Parathyroid adenoma (tissue), 2 donors: ENCODE data around the gene CRISP3.

Experiments
- H2AFZ ChIP-seq: fragments of 300-600 bp; sonication (generic); one replicate; pipeline ENCODE4 v1.7.0; 2017; ENCODE audit warnings: antibody characterized with exemption, mild to moderate bottlenecking
- H3K27ac ChIP-seq: fragments of 300-600 bp; sonication (generic); one replicate; pipeline ENCODE4 v1.7.0; 2017
- H3K27me3 ChIP-seq: fragments of 300-600 bp; sonication (generic); one replicate; pipeline ENCODE4 v1.7.0; 2017; ENCODE audit warnings: low read length; ENCODE audit not compliant: control insufficient read depth, insufficient read depth
- H3K36me3 ChIP-seq: fragments of 300-600 bp; sonication (generic); one replicate; pipeline ENCODE4 v1.7.0; 2017; ENCODE audit warnings: low read length; ENCODE audit not compliant: control insufficient read depth, insufficient read depth
- H3K4me1 ChIP-seq: fragments of 300-600 bp; sonication (generic); one replicate; pipeline ENCODE4 v1.7.0; 2017; ENCODE audit warnings: control low read depth
- H3K4me2 ChIP-seq: fragments of 300-600 bp; sonication (generic); one replicate; pipeline ENCODE4 v1.7.0; 2017; ENCODE audit warnings: low read length
- H3K4me3 ChIP-seq: fragments of 300-600 bp; sonication (generic); one replicate; pipeline ENCODE4 v1.7.0; 2017; ENCODE audit warnings: low read depth, low read length
- H3K79me2 ChIP-seq: fragments of 300-600 bp; sonication (generic); one replicate; pipeline ENCODE4 v1.7.0; 2017; ENCODE audit warnings: control low read depth
- H3K9ac ChIP-seq: fragments of 300-600 bp; sonication (generic); one replicate; pipeline ENCODE4 v1.7.0; 2017; ENCODE audit warnings: mild to moderate bottlenecking
- H3K9me3 ChIP-seq: fragments of 300-600 bp; sonication (generic); one replicate; pipeline ENCODE4 v1.7.0; 2017; ENCODE audit warnings: low read length; ENCODE audit not compliant: control insufficient read depth
- CTCF ChIP-seq: fragments of 300-600 bp; sonication (generic); IDR thresholded peaks from one replicate; pipeline ENCODE4 v1.7.0; 2017; ENCODE audit warnings: antibody characterized with exemption, mild to moderate bottlenecking
- donor health status: primary hyperparathyroidism.

Gene CRISP3

GRCh38 chr6:49782293-49782692 is 38.1 kb upstream of the CRISP3 start:
- no peaks in the 10 kb centered on the region for H3K36me3 ChIP-seq
- no peak overlapping the region for H3K27ac ChIP-seq
- TF ChIP-seq CTCF: no peak
- no peak overlapping the region for H3K4me2 ChIP-seq
- no peaks in the 10 kb centered on the region for H3K9me3 ChIP-seq
- no peak overlapping the region for H3K4me3 ChIP-seq
- H3K9ac ChIP-seq: no peak overlapping the region
- H2AFZ ChIP-seq: no peak overlapping the region
- H3K27me3 ChIP-seq: no peaks in the 10 kb centered on the region
- no peaks in the 10 kb centered on the region for H3K4me1 ChIP-seq
- H3K79me2 ChIP-seq: no peaks in the 10 kb centered on the region

- Histone ChIP-seq H3K4me1 (no peaks in the 10 kb centered on the region), H3K9ac (no peak overlapping the region), H3K9me3 (no peaks in the 10 kb centered on the region), H3K36me3 (no peaks in the 10 kb centered on the region), H3K4me2 (no peak overlapping the region), H3K27ac (no peak overlapping the region), H3K27me3 (no peaks in the 10 kb centered on the region), H3K4me3 (no peak overlapping the region), H3K79me2 (no peaks in the 10 kb centered on the region), H2AFZ (no peak overlapping the region)
- TF ChIP-seq CTCF: no peak
These were observed 32.3 kb upstream of the CRISP3 start for GRCh38 chr6:49776444-49776843.

GRCh38 chr6:49775043-49775442 is 30.9 kb upstream of the CRISP3 start:
- Histone ChIP-seq H3K4me3 (no peak overlapping the region), H3K27ac (no peak overlapping the region), H2AFZ (no peak overlapping the region), H3K27me3 (no peaks in the 10 kb centered on the region), H3K4me2 (no peak overlapping the region), H3K4me1 (no peaks in the 10 kb centered on the region), H3K9ac (no peak overlapping the region), H3K36me3 (no peaks in the 10 kb centered on the region), H3K79me2 (no peaks in the 10 kb centered on the region), H3K9me3 (no peaks in the 10 kb centered on the region)
- TF ChIP-seq CTCF: no peak

GRCh38 chr6:49772285-49772684 is 28.1 kb upstream of the CRISP3 start:
- Histone ChIP-seq H3K27ac (no peak overlapping the region), H3K4me2 (no peak overlapping the region), H3K79me2 (no peaks in the 10 kb centered on the region), H3K9me3 (no peaks in the 10 kb centered on the region), H3K9ac (no peak overlapping the region), H3K4me1 (no peaks in the 10 kb centered on the region), H2AFZ (no peak overlapping the region), H3K27me3 (no peaks in the 10 kb centered on the region), H3K36me3 (no peaks in the 10 kb centered on the region), H3K4me3 (no peak overlapping the region)
- TF ChIP-seq CTCF: no peak

GRCh38 chr6:49766762-49767161 is 22.6 kb upstream of the CRISP3 start:
- Histone ChIP-seq H3K27me3 (no peaks in the 10 kb centered on the region), H3K4me3 (no peak overlapping the region), H3K9ac (no peak overlapping the region), H3K4me2 (no peak overlapping the region), H3K4me1 (no peaks in the 10 kb centered on the region), H3K27ac (no peak overlapping the region), H3K79me2 (no peaks in the 10 kb centered on the region), H2AFZ (no peak overlapping the region), H3K9me3 (no peaks in the 10 kb centered on the region), H3K36me3 (no peaks in the 10 kb centered on the region)
- no peak for TF ChIP-seq CTCF
